A549 (cell line): ENCODE data around the gene ATF2. TPM values are rescaled to one million over a fixed set of nuclear protein-coding genes. Genes with fewer than 3 reads are reported as not detected.

ENCODE experiments used
- ATAC-seq, 2 experiments: fragments of 200-7000 bp in 1 of 2; fragments of >200 bp in 1 of 2; cut with Nextera tagmentation in 1 of 2; cut with Tn5 transposase in 1 of 2; 3 replicates each; pipeline versions ENCODE4 v1.8.0 to v1.9.1; 2018 to 2020; ENCODE audit warnings: mild to moderate bottlenecking in 1 of 2, moderate library complexity in 1 of 2
- CTCF ChIA-PET: fragments of 300-600 bp; sonication (Branson Sonifier 250); formaldehyde crosslinking; extraction: SDS; loops from one replicate; lab custom pipeline; 2021; ENCODE audit warnings: antibody characterized with exemption, inconsistent platforms; lab: Yijun Ruan, JAX
- POLR2A ChIA-PET: fragments of 350-600 bp; formaldehyde crosslinking; extraction: SDS; loops from one replicate; lab custom pipeline; 2021; ENCODE audit warnings: antibody characterized with exemption, inconsistent platforms; lab: Yijun Ruan, JAX
- DNase-seq, 2 experiments: peaks; one replicate each; pipeline versions ENCODE4 v3.0.0 to v3.0.0-alpha.2; 2011 to 2016; ENCODE audit warnings: low read depth in 1 of 2, low spot score in 1 of 2
- FAIRE-seq: peaks from 2 replicates; lab custom pipeline; 2011; peaks lifted over from hg19 to GRCh38; lab: Jason Lieb, UNC
- H3K27ac ChIP-seq, 2 experiments: fragments of >200 bp; sonication (Bioruptor Twin); formaldehyde crosslinking; 3 replicates each; pipeline ENCODE4 v1.5.1; 2016 to 2017
- H3K4me1 ChIP-seq: fragments of >200 bp; sonication (Bioruptor Twin); formaldehyde crosslinking; 3 replicates; pipeline ENCODE4 v1.6.1; 2016
- H3K4me2 ChIP-seq: fragments of >200 bp; sonication (Bioruptor Twin); formaldehyde crosslinking; 3 replicates; pipeline ENCODE4 v1.6.1; 2016
- H3K4me3 ChIP-seq: fragments of >200 bp; sonication (Bioruptor Twin); formaldehyde crosslinking; 3 replicates; pipeline ENCODE4 v1.5.1; 2016
- H3K9me3 ChIP-seq: fragments of >200 bp; sonication (Bioruptor Twin); formaldehyde crosslinking; 3 replicates; pipeline ENCODE4 v1.6.1; 2016
- CEBPB ChIP-seq, 2 experiments: fragments of >200 bp in 1 of 2; sonication (Bioruptor Twin) in 1 of 2; formaldehyde crosslinking in 1 of 2; IDR thresholded peaks; 2 replicates each; pipeline ENCODE4 v1.6.1; 2012 to 2016
- CTCF ChIP-seq: fragments of >200 bp; sonication (Bioruptor Twin); formaldehyde crosslinking; IDR thresholded peaks from 3 replicates; pipeline ENCODE4 v1.5.1; 2016
- EHF ChIP-seq: fragments of 250-450 bp; sonication (Bioruptor Pico); IDR thresholded peaks from 2 replicates; pipeline ENCODE4 v1.5.0; 2020; ENCODE audit warnings: mild to moderate bottlenecking
- EP300 ChIP-seq, 2 experiments: fragments of >200 bp; sonication (Bioruptor Twin); formaldehyde crosslinking; IDR thresholded peaks; 2 replicates in 1 of 2; 3 replicates in 1 of 2; pipeline ENCODE4 v1.6.1; 2016 to 2017
- FOXS1 ChIP-seq: fragments of 250-450 bp; sonication (Bioruptor Pico); IDR thresholded peaks from 2 replicates; pipeline ENCODE4 v1.5.0; 2020; ENCODE audit warnings: mild to moderate bottlenecking, moderate library complexity
- HOXB13 ChIP-seq: fragments of 250-450 bp; sonication (Bioruptor Pico); IDR thresholded peaks from 2 replicates; pipeline ENCODE4 v1.5.0; 2020; ENCODE audit warnings: low read depth, mild to moderate bottlenecking, moderate library complexity
- HOXB5 ChIP-seq: fragments of 250-450 bp; sonication (Bioruptor Pico); IDR thresholded peaks from 2 replicates; pipeline ENCODE4 v1.5.0; 2020; ENCODE audit warnings: mild to moderate bottlenecking, moderate library complexity
- JUN ChIP-seq, 2 experiments: fragments of >200 bp; sonication (Bioruptor Twin); formaldehyde crosslinking; IDR thresholded peaks; 2 replicates in 1 of 2; 3 replicates in 1 of 2; pipeline ENCODE4 v1.6.1; 2016 to 2017
- KDM5A ChIP-seq: fragments of 200-600 bp; sonication (generic); IDR thresholded peaks from 2 replicates; pipeline ENCODE4 v1.6.1; 2016; ENCODE audit warnings: antibody characterized with exemption, mild to moderate bottlenecking
- MAFK ChIP-seq: fragments of 450-650 bp; IDR thresholded peaks from 2 replicates; pipeline ENCODE4 v1.6.1; 2014; ENCODE audit not compliant: partially characterized antibody
- MAX ChIP-seq: IDR thresholded peaks from 2 replicates; pipeline ENCODE4 v1.6.1; 2012
- NFE2L2 ChIP-seq: fragments of 150-350 bp; conservative IDR thresholded peaks from 2 replicates; pipeline ENCODE4 v1.6.1; 2014; ENCODE audit warnings: low read length
- PHF8 ChIP-seq: fragments of 200-600 bp; sonication (generic); IDR thresholded peaks from 2 replicates; pipeline ENCODE4 v1.6.1; 2016; ENCODE audit warnings: low read depth, mild to moderate bottlenecking, antibody characterized with exemption, moderate library complexity, borderline replicate concordance
- POLR2A ChIP-seq: IDR thresholded peaks from 2 replicates; pipeline ENCODE4 v1.6.1; 2012; ENCODE audit warnings: mild to moderate bottlenecking, low read length
- RAD21 ChIP-seq, 2 experiments: fragments of >200 bp in 1 of 2; sonication (Bioruptor Twin) in 1 of 2; formaldehyde crosslinking in 1 of 2; IDR thresholded peaks in 1 of 2; conservative IDR thresholded peaks in 1 of 2; 2 replicates in 1 of 2; 3 replicates in 1 of 2; pipeline ENCODE4 v1.6.1; 2012 to 2018; ENCODE audit warnings: inconsistent platforms in 1 of 2
- RCOR1 ChIP-seq: fragments of 150-350 bp; IDR thresholded peaks from 2 replicates; pipeline ENCODE4 v1.6.1; 2014; ENCODE audit warnings: antibody characterized with exemption, low read length, low read depth
- SMC3 ChIP-seq: fragments of >200 bp; sonication (Bioruptor Twin); formaldehyde crosslinking; IDR thresholded peaks from 3 replicates; pipeline ENCODE4 v1.6.1; 2018; ENCODE audit warnings: inconsistent platforms
- ZC3H11A ChIP-seq: fragments of 450-650 bp; IDR thresholded peaks from 2 replicates; pipeline ENCODE4 v1.6.1; 2014; ENCODE audit warnings: antibody characterized with exemption, mild to moderate bottlenecking
- WGBS: methylation state at CpG from one replicate; pipeline ENCODE4 v1.1.6; 2017; ENCODE audit errors: missing lambda C conversion rate; 5-methylcytosine and 5-hydroxymethylcytosine counted together
- polyA plus RNA-seq, 4 experiments: library from polyadenylated mRNA; depleted of rRNA in 3 of 4; stranded (reverse); fragments of >200 nt; fragmentation: RNase III in 1 of 4; extraction: RNeasy Plus Mini Kit Qiagen cat#74134 plus additional on column Dnase treatment in 1 of 4; gene quantifications; 2 replicates in 3 of 4; 3 replicates in 1 of 4; pipeline ENCODE4 v1.2.3, GENCODE V29; 2011 to 2017
- TF ChIP-seq, protein P1 (sequence below): fragments of 450-650 bp; IDR thresholded peaks from 2 replicates; pipeline ENCODE4 v1.6.1; 2014; ENCODE audit warnings: antibody characterized with exemption

The ATF2 gene
- polyA plus RNA-seq, 2 of the 4 experiments (the other 2 are of a cell fraction): 18.9 to 67.4 TPM

DNA sequence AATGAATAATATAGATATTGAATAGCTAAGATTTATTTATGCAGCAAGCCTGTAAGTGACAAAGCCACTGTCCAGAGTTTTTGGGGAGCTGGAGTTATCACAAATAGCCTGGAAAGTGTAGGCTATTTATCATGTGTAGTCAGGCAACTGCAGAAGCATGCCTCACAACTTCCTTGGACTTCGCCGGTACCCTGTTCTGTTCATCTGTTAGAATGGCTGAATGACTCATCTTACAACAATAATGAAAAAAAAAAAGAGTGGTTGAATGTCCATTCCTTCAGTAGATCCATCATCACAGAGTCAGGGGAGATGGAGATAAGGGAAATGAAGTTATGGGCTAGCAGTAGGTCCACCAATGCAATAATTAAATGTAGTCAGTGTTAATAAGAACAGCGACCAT lies 37.5 kb upstream of the ATF2 start:
- 21% methylated on average over 3 of the region's 3 CpGs for WGBS
- TF ChIP-seq POLR2A: no peak
- TF ChIP-seq JUN (IDR thresholded peaks at IDR 0.05): no peak
- TF ChIP-seq ZC3H11A: no peak
- TF ChIP-seq RAD21 (conservative IDR thresholded peaks at IDR 0.05 in 1 of 2, IDR thresholded peaks at IDR 0.05 in 1 of 2): no peak
- TF ChIP-seq, protein P1, sequence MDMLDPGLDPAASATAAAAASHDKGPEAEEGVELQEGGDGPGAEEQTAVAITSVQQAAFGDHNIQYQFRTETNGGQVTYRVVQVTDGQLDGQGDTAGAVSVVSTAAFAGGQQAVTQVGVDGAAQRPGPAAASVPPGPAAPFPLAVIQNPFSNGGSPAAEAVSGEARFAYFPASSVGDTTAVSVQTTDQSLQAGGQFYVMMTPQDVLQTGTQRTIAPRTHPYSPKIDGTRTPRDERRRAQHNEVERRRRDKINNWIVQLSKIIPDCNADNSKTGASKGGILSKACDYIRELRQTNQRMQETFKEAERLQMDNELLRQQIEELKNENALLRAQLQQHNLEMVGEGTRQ: no peak
- no peak for TF ChIP-seq RCOR1
- no peak for TF ChIP-seq CEBPB (IDR thresholded peaks at IDR 0.05)
- no peak for TF ChIP-seq EP300 (IDR thresholded peaks at IDR 0.05)
- no peak for TF ChIP-seq MAFK
- no peak for TF ChIP-seq FOXS1 (CRISPR knock-in tag)
- no peak for TF ChIP-seq PHF8
- TF ChIP-seq MAX: no peak
- no peak for TF ChIP-seq HOXB13 (CRISPR knock-in tag)
- TF ChIP-seq EHF (CRISPR knock-in tag): no peak
- TF ChIP-seq HOXB5 (CRISPR knock-in tag): no peak
- no peak for TF ChIP-seq KDM5A
- no peak for TF ChIP-seq NFE2L2
- TF ChIP-seq, all 56 proteins: peak for 0
- ChIA-PET POLR2A (no interaction called here), CTCF (interaction anchor here (2.6 to 3.8 kb wide), 2 partner anchors 77 to 892 kb away, joined by 14 to 23 read pairs; no protein-coding TSS in a partner anchor)
- Histone ChIP-seq H3K4me3 (no peak overlapping the region), H3K27ac (no peak overlapping the region), H3K4me1 (no peaks in the 10 kb centered on the region), H3K9me3 (no peaks in the 10 kb centered on the region), H3K4me2 (no peak overlapping the region)
- FAIRE-seq: no peak
- no peak for DNase-seq
- no peak for ATAC-seq

DNA sequence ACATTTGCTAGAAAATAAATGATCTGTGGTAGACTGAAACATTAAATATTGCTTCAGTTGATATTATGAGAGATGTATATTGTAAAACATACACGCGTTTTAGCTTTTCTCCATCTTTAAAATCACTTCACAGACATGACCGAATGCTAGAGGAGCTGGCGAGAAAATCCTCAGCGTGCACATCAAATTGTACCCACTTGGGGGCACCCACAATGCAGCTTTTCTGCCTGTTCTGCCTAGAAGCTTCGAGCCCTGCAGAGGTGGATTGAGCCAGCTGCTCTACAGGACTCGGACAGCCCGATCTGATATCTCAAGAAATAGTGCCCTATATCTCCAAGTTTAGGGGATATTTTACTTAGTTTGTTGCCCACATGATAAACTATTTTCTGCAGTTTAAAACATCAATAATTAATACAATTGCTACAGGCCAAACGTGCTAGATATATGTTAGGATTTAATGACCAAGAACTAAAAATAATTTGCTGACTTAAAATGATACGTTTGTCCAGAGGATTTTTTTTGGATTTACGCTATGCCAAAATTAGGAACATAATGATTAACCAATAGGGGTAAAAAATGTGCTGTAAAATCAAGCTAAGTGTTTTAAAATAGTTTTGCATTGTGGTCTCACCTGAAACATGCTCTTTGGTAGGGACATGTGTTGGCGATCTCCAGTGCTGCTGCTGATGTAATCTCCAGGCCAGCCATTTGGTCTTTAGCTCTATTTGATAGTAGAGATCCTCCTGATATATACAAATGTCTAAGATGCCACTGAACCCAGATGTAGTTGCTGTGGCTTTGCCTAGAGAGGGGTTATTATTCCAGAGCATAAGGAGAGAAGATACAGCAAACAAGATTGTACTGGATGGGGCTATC lies 35.9 kb upstream of the ATF2 start:
- 18% methylated on average over 12 of the region's 12 CpGs for WGBS
- CTCF ChIA-PET: interaction anchor here (0.6 to 3.8 kb wide), 14 partner anchors 9 to 893 kb away, joined by 3 to 23 read pairs (median 4); no protein-coding TSS in a partner anchor
- Histone ChIP-seq H3K4me1 (no peaks in the 10 kb centered on the region), H3K9me3 (no peaks in the 10 kb centered on the region), H3K4me2 (peak overlapping the region; percentile 40), H3K4me3 (no peak overlapping the region)
- DNase-seq: peak; percentile 21 to 67
- TF ChIP-seq RAD21 (conservative IDR thresholded peaks at IDR 0.05 in 1 of 2, IDR thresholded peaks at IDR 0.05 in 1 of 2): peak; percentile 68 to 71
- TF ChIP-seq CEBPB (IDR thresholded peaks at IDR 0.05): no peak
- TF ChIP-seq HOXB5 (CRISPR knock-in tag): no peak
- TF ChIP-seq, protein P1: no peak
- TF ChIP-seq KDM5A: no peak
- peak; percentile 58 for TF ChIP-seq CTCF
- TF ChIP-seq SMC3: peak; percentile 63
- 0 out of 2 replicates have a peak, but pooled peaks have one; percentile 17 for TF ChIP-seq MAX
- TF ChIP-seq, all 56 proteins: peak for 4
- POLR2A ChIA-PET: no interaction called here
- peak; percentile 99 to 100 for ATAC-seq
- no peak for FAIRE-seq
- no peak overlapping the region for H3K27ac ChIP-seq
